RWPE1 (cell line): Measurements from ENCODE around the gene SRM.
"Not testable (repeated sequence)": the region's sequence is repeated elsewhere in the genome, so short reads cannot be mapped to it uniquely, and the experiment has no call there.

Source experiments
- CTCF ChIA-PET: fragments of 350-600 bp; sonication (Branson Sonifier 250); formaldehyde crosslinking; extraction: SDS; loops from one replicate; lab custom pipeline; 2021; lab: Yijun Ruan, JAX
- POLR2A ChIA-PET: fragments of 400-600 bp; formaldehyde crosslinking; extraction: SDS; loops from one replicate; lab custom pipeline; 2020; ENCODE audit warnings: antibody characterized with exemption; ENCODE audit not compliant: low non-redundant PET; lab: Yijun Ruan, JAX
- DNase-seq: peaks from one replicate; pipeline ENCODE4 v3.0.0; 2012; ENCODE audit warnings: low spot score
- H3K27ac ChIP-seq: fragments of 450-650 bp; 2 replicates; pipeline ENCODE4 v1.5.1; 2017
- TF ChIP-seq, protein P1 (sequence below): fragments of 450-650 bp; conservative IDR thresholded peaks from 2 replicates; pipeline ENCODE4 v1.5.1; 2017; ENCODE audit warnings: low read depth, mild to moderate bottlenecking

SRM gene

DNA sequence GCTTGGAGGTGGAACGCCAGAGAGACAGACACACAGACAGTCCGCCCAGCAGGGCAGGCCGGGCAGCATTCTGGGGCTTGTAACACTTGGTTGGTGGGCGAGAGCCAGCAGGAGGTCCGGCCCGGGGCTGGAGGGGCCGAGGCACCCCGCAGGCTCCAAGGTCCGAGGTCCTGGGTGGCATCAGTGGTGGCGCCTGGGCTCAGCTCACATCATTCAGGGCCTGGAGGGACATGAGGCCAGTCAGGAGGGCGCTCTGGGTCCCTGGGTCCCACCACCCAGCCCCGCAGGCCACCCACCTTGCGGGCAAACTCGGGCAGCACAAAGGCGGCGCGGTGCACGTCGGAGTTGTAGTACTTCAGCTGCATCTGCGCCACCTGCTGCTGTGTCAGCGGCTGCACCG, 5.2 kb downstream of the SRM start:
- POLR2A ChIA-PET = no interaction called here
- CTCF ChIA-PET = no interaction called here
- TF ChIP-seq, protein P1, sequence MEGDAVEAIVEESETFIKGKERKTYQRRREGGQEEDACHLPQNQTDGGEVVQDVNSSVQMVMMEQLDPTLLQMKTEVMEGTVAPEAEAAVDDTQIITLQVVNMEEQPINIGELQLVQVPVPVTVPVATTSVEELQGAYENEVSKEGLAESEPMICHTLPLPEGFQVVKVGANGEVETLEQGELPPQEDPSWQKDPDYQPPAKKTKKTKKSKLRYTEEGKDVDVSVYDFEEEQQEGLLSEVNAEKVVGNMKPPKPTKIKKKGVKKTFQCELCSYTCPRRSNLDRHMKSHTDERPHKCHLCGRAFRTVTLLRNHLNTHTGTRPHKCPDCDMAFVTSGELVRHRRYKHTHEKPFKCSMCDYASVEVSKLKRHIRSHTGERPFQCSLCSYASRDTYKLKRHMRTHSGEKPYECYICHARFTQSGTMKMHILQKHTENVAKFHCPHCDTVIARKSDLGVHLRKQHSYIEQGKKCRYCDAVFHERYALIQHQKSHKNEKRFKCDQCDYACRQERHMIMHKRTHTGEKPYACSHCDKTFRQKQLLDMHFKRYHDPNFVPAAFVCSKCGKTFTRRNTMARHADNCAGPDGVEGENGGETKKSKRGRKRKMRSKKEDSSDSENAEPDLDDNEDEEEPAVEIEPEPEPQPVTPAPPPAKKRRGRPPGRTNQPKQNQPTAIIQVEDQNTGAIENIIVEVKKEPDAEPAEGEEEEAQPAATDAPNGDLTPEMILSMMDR = no peak
- DNase-seq = no peak
- no peak overlapping the region for H3K27ac ChIP-seq

- DNase-seq = no peak
- TF ChIP-seq, protein P1 = no peak
- ChIA-PET POLR2A (no interaction called here), CTCF (interaction anchor here (0.8 kb wide), 1 partner anchor 254 kb away, joined by 9 read pairs; no protein-coding TSS in a partner anchor)
- H3K27ac ChIP-seq = no peak overlapping the region
Observed at GRCh38 chr1:11054181-11054580, 5.6 kb downstream of the SRM start.

- POLR2A ChIA-PET = no interaction called here
- DNase-seq = no peak
Observed at GRCh38 chr1:11053758-11054137, 6.1 kb downstream of the SRM start.

DNA sequence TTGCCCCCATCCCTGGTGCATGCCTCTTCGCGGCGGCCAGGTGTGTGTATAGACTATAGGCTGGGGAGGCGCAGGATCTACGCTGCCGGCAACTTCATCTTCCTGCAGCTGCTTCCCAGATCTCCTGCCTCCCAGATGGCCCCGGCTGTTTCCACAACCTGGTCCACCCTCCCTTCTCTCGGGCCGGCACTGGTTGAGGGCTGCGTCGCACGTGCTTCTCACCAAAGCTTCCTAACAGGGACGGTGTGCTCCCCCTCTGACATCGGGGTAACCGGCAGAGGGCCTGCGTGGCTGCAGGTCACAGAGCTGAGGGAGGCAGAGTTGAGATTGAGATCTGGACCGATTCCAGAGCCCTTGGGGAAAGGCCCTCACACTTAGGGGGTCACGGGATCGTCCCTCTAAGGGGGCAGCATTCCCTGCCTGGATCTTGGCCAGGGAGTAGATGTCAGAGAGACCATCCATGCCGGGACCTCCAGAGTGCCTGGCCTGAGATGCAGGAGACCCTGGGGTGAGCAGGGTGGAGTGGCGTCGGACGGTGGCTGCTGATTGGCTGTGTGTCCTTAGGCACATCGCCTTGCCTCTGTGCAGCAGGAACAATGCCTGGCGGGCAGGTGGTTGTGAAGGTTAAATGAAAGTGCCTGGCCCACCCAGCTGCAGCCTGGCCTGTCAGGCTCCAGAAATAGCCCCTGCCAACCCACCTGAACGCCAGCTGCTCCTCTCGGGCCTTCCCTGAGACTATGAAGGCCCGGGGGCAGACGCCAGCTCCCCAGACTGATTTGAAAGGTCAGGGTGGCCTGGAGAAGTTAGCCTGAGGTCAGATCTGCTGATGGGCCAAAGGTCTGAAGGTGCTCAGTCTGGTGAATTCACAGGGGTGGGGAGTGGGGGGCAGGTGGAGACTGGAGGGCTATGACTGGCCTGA, 6.7 kb downstream of the SRM start:
- ChIA-PET CTCF (interaction anchor here (0.7 to 0.8 kb wide), 2 partner anchors 21 to 255 kb away, joined by 3 to 9 read pairs; no protein-coding TSS in a partner anchor), POLR2A (no interaction called here)
- TF ChIP-seq, protein P1 = no peak
- DNase-seq = no peak
- no peak overlapping the region for H3K27ac ChIP-seq

More at GRCh38 chr1:11053758-11054137, 6.1 kb downstream of the SRM start:
- TF ChIP-seq, protein P1 = no peak
- no peak overlapping the region for H3K27ac ChIP-seq
- CTCF ChIA-PET = interaction anchor here (0.8 kb wide), 1 partner anchor 254 kb away, joined by 9 read pairs; no protein-coding TSS in a partner anchor

DNA sequence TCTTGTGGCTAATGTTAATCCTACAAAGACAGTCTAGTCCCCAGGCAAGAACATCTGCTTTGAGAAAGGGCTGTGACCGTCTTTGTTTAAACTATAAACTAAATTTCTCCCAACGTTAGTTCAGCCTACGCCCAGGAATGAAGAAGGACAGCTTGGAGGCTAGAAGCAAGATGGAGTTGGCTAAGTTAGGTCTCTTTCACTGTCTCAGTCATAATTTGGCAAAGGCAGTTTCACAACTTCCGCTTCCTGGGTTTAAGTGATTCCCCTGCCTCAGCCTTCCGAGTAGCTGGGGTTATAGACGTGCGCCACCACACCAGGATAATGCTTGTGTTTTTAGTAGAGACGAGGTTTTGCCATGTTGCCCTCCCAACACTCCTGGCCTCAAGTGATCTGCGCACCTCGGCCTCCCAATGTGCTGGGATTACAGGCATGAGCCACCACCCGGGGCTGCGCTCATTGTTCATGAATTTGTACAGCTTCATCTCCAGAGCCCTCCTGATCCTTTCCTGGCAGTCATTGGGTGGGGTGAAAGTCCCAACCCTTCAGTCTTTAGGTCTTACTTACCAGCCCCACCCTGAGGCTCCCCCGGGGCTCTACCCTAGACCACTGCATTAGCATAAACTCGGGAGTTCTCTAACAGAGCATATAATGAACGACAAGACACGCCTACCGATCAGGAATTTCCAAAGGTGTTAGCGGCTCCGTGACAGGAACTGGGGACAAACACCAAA, 7.9 kb downstream of the SRM start:
- TF ChIP-seq, protein P1 = no peak
- no peak overlapping the region for H3K27ac ChIP-seq
- POLR2A ChIA-PET = no interaction called here
- CTCF ChIA-PET = interaction anchor here (0.6 to 1.1 kb wide), 2 partner anchors 12 to 594 kb away, joined by 3 to 4 read pairs; no protein-coding TSS in a partner anchor
- no peak for DNase-seq

GRCh38 chr1:11051121-11051520, 8.7 kb downstream of the SRM start:
- H3K27ac ChIP-seq, POLR2A ChIA-PET, DNase-seq: not testable (repeated sequence)
- CTCF ChIA-PET = interaction anchor here (1.1 to 1.6 kb wide), 2 partner anchors 13 to 595 kb away, joined by 3 to 9 read pairs; no protein-coding TSS in a partner anchor
